Activated CD8-positive, alpha-beta T cell treated with anti-CD3 and anti-CD28 coated beads for 36 hours (primary cell): ENCODE measurements around the gene JAKMIP2. TPM values are rescaled to one million over a fixed set of nuclear protein-coding genes. Genes with fewer than 3 reads are reported as not detected.
"Not testable (repeated sequence)": the region's sequence is repeated elsewhere in the genome, so short reads cannot be mapped to it uniquely, and the experiment has no call there.

Source experiments
- ATAC-seq: fragments of 200-7000 bp; cut with Tn5 transposase; one replicate; pipeline ENCODE4 v1.10.0; 2021; ENCODE audit warnings: mild to moderate bottlenecking, moderate library complexity
- CTCF ChIA-PET: fragments of 350-600 bp; sonication (Branson Sonifier 250); formaldehyde crosslinking; loops from one replicate; lab custom pipeline; 2021; ENCODE audit warnings: antibody characterized with exemption; lab: Charles Lee
- POLR2A ChIA-PET: fragments of 350-600 bp; sonication (Branson Sonifier 250); formaldehyde crosslinking; loops from one replicate; lab custom pipeline; 2021; ENCODE audit warnings: antibody characterized with exemption; lab: Charles Lee
- DNase-seq: peaks from one replicate; pipeline ENCODE4 v3.0.0-alpha.2; 2020
- H3K27ac Mint-ChIP-seq: one replicate; pipeline ENCODE4 v1.8.0; 2021; ENCODE audit warnings: mild to moderate bottlenecking, mixed read lengths
- H3K27me3 Mint-ChIP-seq: one replicate; pipeline ENCODE4 v1.8.0; 2021; ENCODE audit warnings: mixed read lengths
- H3K36me3 Mint-ChIP-seq: one replicate; pipeline ENCODE4 v1.8.0; 2021; ENCODE audit warnings: low read depth, mixed read lengths
- H3K4me1 Mint-ChIP-seq: one replicate; pipeline ENCODE4 v1.8.0; 2021; ENCODE audit warnings: low read depth, mixed read lengths
- H3K4me3 Mint-ChIP-seq: one replicate; pipeline ENCODE4 v1.8.0; 2021; ENCODE audit warnings: mild to moderate bottlenecking, moderate library complexity, mixed read lengths
- H3K9me3 Mint-ChIP-seq: one replicate; pipeline ENCODE4 v1.8.0; 2021; ENCODE audit warnings: mixed read lengths
- intact Hi-C: fragments of 100-400 bp; cut with micrococcal nuclease; formaldehyde crosslinking; loops from one replicate; pipeline ENCODE4 v1.10.0; 2022
- total RNA-seq, 2 experiments: library from RNA; stranded (reverse); gene quantifications; one replicate each; pipeline ENCODE4 v1.2.3, GENCODE V29; 2021
- TF ChIP-seq, protein P1 (sequence below): fragments of 200-600 bp; IDR thresholded peaks from one replicate; pipeline ENCODE4 v1.8.0; 2022; ENCODE audit warnings: antibody characterized with exemption, mild to moderate bottlenecking

JAKMIP2 gene
- total RNA-seq, 2 experiments from 2014 or later: 2.6 to 3.2 TPM

DNA sequence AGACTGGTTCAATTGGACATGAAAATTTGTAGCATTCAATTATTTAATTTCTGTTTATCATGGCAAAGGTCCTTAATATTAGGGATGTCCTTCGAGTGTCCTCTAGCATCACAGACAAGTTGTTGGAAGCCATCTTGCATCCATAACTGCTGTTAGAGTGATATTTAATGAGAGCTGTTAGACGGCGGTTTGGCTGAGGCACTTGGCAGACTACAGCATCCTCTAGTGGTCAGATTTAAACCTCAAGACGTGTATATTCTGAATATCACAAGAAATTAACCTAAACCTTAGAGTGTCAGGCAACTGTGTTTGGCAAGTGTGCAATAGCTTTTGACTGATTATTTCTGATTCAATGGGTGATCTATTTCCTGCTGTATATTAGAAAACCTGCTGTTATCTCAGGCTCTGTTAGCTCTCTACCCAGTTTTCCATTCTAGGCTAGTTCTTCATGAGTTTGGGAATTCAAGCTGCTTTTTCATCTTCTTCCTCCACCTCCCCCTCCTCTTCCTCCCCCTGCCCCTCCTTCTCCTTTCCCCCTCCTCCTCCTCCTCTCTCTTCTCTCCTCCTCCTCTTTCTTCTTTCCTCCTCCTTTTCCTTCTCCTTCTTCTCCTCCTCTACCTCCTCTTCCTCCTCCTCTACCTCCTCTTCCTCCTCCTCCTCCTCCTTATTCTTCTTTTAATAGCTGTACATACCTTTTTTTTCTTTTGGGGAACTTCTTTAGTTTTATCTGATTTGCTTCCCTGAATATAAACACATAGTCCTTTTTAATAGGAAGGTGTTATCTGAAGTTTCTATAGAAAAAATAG, 40.4 kb upstream of the JAKMIP2 start:
- Mint-ChIP-seq H3K36me3 (no peaks in the 10 kb centered on the region), H3K4me1 (no peaks in the 10 kb centered on the region), H3K27ac (no peak overlapping the region), H3K9me3 (no peaks in the 10 kb centered on the region), H3K4me3 (no peak overlapping the region), H3K27me3 (no peaks in the 10 kb centered on the region)
- peak; percentile 63 for DNase-seq
- ChIA-PET POLR2A (interaction anchor here (0.6 to 1.0 kb wide), 2 partner anchors 195 to 1534 kb away, joined by 3 to 4 read pairs; no protein-coding TSS in a partner anchor), CTCF (interaction anchor here (0.6 to 2.7 kb wide), 53 partner anchors 10 to 861 kb away, joined by 3 to 85 read pairs (median 4); partner anchors contain the start of genes JAKMIP2 and SPINK1)
- ATAC-seq: peak; percentile 94
- TF ChIP-seq, protein P1, sequence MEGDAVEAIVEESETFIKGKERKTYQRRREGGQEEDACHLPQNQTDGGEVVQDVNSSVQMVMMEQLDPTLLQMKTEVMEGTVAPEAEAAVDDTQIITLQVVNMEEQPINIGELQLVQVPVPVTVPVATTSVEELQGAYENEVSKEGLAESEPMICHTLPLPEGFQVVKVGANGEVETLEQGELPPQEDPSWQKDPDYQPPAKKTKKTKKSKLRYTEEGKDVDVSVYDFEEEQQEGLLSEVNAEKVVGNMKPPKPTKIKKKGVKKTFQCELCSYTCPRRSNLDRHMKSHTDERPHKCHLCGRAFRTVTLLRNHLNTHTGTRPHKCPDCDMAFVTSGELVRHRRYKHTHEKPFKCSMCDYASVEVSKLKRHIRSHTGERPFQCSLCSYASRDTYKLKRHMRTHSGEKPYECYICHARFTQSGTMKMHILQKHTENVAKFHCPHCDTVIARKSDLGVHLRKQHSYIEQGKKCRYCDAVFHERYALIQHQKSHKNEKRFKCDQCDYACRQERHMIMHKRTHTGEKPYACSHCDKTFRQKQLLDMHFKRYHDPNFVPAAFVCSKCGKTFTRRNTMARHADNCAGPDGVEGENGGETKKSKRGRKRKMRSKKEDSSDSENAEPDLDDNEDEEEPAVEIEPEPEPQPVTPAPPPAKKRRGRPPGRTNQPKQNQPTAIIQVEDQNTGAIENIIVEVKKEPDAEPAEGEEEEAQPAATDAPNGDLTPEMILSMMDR: peak; percentile 81
- intact Hi-C loops: loop anchor here (1.0 kb wide), 1 partner anchor 195 kb away; no protein-coding TSS in a partner anchor

DNA sequence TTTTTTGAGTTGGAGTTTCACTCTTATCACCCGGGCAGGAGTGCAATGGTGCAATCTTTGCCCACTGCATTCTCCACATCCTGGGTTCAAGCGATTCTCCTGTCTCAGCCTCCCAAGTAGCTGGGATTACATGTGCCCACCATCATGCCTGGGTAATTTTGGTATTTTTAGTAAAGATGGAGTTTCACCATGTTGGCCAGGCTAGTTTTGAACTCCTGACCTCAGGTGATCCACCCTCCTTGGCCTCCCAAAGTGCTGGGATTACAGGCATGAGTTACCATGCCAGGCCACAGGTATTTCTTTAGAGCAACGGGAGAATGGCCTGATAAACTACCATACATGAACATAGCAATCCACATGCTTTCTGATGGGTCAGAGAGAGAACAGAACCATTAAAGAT, 39.7 kb upstream of the JAKMIP2 start:
- not testable (repeated sequence) for DNase-seq, H3K4me1 Mint-ChIP-seq, H3K27me3 Mint-ChIP-seq, H3K9me3 Mint-ChIP-seq, H3K36me3 Mint-ChIP-seq, ATAC-seq, H3K4me3 Mint-ChIP-seq, H3K27ac Mint-ChIP-seq
- ChIA-PET CTCF (interaction anchor here (0.6 to 2.7 kb wide), 45 partner anchors 9 to 861 kb away, joined by 3 to 85 read pairs (median 4); partner anchors contain the start of gene SPINK1), POLR2A (interaction anchor here (0.7 kb wide), 1 partner anchor 29 kb away, joined by 3 read pairs; no protein-coding TSS in a partner anchor)
- intact Hi-C loops: loop anchor here (1.0 kb wide), 1 partner anchor 194 kb away; no protein-coding TSS in a partner anchor

DNA sequence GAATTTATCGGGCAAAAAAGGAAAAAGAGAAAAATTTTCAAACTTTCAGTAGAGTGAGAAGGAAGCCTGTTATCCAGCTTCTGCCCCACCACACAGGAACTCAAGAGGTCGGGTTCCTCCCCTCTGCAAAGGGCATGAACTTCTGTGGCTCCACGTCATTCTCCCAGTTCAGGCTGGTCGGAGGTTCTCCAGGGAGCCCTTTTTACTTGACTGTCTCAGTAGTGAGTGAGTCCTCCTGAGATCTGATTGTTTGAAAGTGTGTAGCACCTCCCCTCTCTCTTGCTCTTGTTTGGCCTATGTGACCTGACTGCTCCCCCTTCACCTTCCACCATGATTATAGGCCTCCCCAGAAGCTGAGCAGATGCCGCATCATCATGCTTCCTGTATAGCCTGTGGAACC, 39.2 kb upstream of the JAKMIP2 start:
- ChIA-PET POLR2A (interaction anchor here (0.7 kb wide), 1 partner anchor 29 kb away, joined by 3 read pairs; no protein-coding TSS in a partner anchor), CTCF (interaction anchor here (1.2 to 2.7 kb wide), 8 partner anchors 11 to 197 kb away, joined by 3 to 85 read pairs (median 9); no protein-coding TSS in a partner anchor)
- no peak for ATAC-seq
- intact Hi-C loops: loop anchor here (1.0 kb wide), 1 partner anchor 193 kb away; no protein-coding TSS in a partner anchor
- no peak for DNase-seq
- H3K4me1 Mint-ChIP-seq: no peaks in the 10 kb centered on the region
- H3K4me3 Mint-ChIP-seq: no peak overlapping the region
- H3K27me3 Mint-ChIP-seq: no peaks in the 10 kb centered on the region
- H3K27ac Mint-ChIP-seq: no peak overlapping the region
- H3K36me3 Mint-ChIP-seq: no peaks in the 10 kb centered on the region
- no peaks in the 10 kb centered on the region for H3K9me3 Mint-ChIP-seq
- TF ChIP-seq, protein P1: no peak

DNA sequence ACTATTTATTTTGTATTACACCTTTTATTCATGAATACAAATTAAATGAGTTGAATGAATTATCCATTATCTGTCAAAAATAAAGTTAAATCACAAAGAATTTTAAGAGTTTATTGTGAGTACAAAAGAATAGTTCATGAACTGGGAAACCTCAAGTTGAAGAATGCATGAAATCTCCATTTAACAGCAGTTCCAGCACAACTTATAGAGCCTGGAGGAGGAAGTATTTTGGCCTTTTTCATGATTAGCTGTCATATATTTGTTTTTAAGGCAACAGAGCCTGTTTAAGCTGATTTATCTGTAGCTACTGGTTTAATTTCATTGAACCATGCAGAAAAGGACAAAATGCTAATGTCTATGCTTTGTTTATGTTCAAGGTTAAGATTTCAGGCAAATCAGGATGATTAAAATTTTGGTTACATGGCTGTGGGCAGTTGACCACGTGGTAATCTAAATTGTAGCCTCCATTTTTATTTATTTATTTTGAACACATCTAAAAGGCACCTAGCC, 36.8 kb upstream of the JAKMIP2 start:
- TF ChIP-seq, protein P1: no peak
- H3K4me1 Mint-ChIP-seq: no peaks in the 10 kb centered on the region
- POLR2A ChIA-PET: no interaction called here
- H3K36me3 Mint-ChIP-seq: no peaks in the 10 kb centered on the region
- no peak overlapping the region for H3K4me3 Mint-ChIP-seq
- intact Hi-C loops: no loop called here
- CTCF ChIA-PET: interaction anchor here (1.1 to 1.5 kb wide), 3 partner anchors 189 to 193 kb away, joined by 3 to 8 read pairs (median 7); no protein-coding TSS in a partner anchor
- ATAC-seq (no peak), DNase-seq (no peak)
- H3K27ac Mint-ChIP-seq: no peak overlapping the region
- no peaks in the 10 kb centered on the region for H3K9me3 Mint-ChIP-seq
- no peaks in the 10 kb centered on the region for H3K27me3 Mint-ChIP-seq

DNA sequence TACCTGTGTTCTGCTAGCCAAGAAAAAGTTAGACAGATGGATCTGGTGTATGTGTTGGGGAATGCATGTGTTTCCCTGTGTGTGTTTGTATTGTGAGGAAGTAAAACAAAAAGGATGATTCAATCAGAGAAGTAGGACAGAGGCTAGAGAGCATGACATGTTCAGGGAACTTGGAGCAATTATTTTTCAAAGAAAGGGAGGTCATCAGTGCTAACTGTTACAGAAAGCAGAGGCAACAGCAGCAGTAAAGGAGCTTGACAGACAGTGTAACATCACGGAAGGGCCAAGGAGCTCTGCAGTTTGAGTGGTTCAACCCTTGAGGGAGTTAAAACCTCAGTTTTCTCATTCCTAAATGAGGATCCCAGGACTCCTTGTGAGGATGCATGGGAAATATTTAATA, 35.8 kb upstream of the JAKMIP2 start:
- DNase-seq (no peak), ATAC-seq (no peak)
- H3K9me3 Mint-ChIP-seq: no peaks in the 10 kb centered on the region
- no peaks in the 10 kb centered on the region for H3K36me3 Mint-ChIP-seq
- TF ChIP-seq, protein P1: no peak
- intact Hi-C loops: no loop called here
- H3K27ac Mint-ChIP-seq: no peak overlapping the region
- ChIA-PET CTCF (no interaction called here), POLR2A (no interaction called here)
- no peak overlapping the region for H3K4me3 Mint-ChIP-seq
- H3K27me3 Mint-ChIP-seq: no peaks in the 10 kb centered on the region
- H3K4me1 Mint-ChIP-seq: no peaks in the 10 kb centered on the region
